Midbrain (tissue), 1 donor: ENCODE results near the gene EPS8L1.
"Not testable (repeated sequence)": the region's sequence is repeated elsewhere in the genome, so short reads cannot be mapped to it uniquely, and the experiment has no call there.

ENCODE experiments used
- DNase-seq: peaks from one replicate; lab custom pipeline; 2025; lab: John Stamatoyannopoulos, UW

Gene EPS8L1

DNA sequence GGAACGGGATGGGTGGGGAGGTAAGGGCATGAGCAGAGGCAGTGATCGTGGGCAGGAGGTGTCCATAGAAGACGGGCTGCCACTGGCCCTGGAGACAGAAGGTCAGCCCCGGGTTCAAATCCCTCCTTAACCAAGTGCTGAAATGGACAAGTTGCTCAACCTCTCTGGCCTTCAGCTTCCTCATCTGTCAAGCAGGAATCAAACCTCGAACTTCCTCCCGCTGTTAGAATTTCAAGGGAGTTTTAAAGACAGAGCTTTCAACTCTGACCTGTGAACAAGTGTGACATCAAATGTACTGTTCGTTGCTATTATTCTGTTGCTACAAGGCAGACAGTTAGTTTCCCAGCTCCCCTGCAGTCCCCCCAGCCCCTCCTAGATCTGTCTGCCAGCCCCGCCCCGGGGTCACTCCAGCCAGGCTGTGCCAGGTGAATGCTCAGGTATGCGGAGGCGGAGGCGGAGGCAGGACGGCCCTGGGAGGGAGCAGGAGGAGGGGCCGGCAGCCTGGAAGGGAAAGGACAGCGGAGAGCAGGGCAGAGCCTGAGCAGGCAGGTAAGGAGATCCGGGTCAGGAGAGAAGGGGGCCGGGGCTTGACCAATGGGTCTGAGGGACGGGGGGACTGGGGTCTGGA, at the start of gene EPS8L1:
EPS8L1 (plus strand) TSS at position 499 of the 628 bp plus-strand sequence. CDS start 576 bp downstream, outside the sequence.
- DNase-seq = no peak

DNA sequence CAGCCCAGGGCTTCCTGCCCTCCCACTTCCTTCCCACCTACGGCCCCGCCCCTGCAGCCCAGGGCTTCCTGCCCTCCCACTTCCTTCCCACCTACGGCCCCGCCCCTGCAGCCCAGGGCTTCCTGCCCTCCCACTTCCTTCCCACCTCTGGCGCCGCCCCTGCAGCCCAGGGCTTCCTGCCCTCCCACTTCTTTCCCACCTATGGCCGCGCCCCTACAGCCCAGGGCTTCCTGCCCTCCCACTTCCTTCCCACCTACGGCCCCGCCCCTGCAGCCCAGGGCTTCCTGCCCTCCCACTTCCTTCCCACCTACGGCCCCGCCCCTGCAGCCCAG, 48.6 kb upstream of the EPS8L1 start:
- not testable (repeated sequence) for DNase-seq

DNA sequence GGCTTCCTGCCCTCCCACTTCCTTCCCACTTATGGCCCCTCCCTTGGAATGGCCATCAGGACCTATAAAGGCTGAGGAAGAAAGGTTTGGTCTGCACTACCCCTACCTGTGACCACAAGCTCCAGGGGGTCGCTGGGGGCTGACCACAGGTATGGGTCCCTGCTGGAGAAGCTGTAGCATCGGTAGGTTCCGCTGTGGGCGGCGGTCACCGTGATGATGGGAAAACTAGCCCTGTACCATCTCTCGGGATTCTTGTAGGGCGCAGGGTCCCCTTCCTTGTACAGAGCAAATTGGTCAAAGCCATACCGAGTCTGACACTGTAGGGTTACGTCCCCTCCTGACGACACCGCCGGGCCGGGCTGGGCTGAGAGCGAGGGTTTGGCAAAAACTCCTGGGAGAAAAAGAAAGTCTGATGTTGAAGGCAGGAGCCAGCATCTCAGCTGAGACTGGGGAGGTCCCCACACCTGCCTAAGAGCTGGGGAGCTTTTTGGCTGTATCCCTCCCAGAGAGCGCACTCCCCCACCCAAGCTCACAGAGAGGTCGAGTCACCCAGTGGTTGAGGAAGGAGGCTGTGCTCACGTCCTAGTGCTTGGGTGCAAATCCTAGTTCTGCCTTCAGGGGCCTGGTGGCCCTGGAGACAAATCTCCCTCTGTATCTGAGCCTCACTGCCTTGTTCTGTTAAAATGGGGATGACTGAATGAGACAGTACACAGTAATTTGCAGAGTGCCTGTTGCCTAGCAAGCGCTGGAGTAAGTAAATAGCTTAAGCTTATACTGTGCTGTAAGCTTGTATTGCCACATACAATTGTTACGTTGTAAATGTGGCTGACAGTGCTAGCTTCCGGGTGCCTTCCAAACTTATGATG, 48.0 kb upstream of the EPS8L1 start:
- no peak for DNase-seq

DNA sequence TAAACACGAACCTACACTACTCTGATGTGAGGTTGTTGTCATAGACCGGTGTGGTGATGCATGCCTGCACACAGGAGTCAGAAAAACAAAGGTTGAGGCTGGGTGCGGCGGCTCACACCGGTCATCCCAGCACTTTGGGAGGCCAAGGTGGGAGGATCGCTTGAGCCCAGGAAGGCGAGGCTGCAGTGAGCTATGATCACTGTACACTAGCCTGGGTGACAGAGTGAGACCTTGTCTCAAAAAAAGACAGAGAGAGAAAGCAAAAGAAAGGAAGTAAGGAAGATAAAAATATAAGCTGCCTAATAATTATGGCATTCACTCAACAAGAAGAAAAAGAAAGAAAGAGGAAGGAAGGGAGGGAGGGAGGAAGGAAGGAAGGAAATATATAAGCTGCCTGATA, 46.9 kb upstream of the EPS8L1 start:
- no peak for DNase-seq

DNA sequence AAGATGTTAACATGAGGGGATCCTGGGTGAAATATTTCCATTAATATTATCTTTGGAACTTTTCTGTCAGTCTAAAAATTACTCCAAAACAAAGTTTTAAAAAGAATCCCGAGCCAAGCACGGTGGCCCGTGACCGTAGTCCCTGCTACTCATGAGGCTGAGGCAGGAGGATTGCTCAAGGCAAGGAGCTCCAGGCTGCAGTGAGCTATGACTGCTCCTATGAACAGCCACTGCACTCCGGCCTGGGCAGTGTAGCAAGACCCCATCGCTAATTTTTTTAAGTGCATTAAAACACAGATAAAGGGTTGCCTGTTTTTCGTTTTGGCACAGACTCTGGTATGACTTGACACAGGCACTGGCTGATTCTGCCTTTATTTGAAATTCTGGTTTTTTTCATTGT, 44.5 kb upstream of the EPS8L1 start:
- no peak for DNase-seq

DNA sequence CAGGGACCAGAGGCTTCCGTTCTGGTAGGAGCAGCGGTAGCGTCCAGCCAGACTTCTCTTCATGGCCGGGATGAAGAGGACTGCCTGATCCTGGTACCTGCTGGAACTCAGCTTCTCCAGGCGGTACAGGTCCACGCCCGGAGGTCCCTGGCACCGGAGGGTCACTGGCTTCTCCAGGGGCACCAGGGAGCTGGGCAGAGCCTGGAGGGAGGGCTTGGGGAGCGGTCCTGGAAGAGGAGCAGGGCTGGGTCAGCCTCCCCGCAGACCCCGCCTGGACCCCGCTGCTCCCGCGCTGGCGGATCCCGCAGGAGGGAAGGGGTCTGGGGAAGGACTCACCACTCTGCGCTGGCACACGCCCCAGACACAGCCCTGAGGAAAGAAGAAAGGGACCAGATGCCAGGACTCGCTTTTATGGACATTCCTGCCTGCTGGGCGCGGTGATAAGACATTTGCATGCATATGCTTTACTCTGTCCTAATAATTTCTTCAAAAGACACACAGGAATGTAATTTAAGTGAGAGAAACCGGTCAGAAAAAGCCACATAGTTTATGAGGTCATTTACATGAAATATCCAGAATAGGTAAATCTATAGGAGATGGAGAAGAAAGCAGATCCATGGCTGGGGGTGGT, 43.4 kb upstream of the EPS8L1 start:
- no peak for DNase-seq

DNA sequence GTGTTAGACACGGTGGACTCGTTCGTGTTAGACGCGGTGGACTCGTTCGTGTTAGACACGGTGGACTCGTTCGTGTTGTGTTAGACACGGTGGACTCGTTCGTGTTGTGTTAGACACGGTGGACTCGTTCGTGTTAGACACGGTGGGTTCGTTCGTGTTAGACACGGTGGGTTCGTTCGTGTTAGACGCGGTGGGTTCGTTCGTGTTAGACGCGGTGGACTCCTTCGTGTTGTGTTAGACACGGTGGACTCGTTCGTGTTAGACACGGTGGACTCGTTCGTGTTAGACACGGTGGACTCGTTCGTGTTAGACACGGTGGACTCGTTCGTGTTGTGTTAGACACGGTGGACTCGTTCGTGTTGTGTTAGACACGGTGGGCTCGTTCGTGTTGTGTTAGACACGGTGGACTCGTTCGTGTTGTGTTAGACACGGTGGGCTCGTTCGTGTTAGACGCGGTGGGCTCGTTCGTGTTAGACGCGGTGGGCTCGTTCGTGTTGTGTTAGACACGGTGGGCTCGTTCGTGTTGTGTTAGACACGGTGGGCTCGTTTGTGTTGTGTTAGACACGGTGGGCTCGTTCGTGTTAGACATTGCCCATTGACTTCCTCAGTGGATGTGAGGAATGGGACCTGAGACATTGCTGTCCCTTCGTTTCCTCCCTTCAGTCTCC, 42.6 kb upstream of the EPS8L1 start:
- not testable (repeated sequence) for DNase-seq

DNA sequence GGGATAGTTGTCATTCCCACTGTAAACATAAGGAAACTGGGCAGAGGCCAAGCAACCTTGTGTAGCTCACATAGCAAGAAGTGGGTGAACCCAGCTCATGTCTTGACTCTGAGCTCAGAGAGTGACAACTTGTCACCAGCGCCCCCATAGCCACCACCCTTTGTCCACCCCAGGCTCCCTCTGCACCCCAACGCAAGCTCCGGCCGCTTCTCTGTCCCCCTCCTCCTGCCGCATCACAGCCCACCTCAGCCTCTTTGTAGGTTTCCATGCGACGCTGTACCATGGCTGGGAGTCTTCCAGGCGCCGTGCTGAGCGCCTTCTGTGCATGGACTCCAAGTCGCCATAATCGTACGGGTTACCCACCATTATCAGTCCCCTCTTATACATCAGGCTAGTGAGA, 40.9 kb upstream of the EPS8L1 start:
- DNase-seq = no peak

DNA sequence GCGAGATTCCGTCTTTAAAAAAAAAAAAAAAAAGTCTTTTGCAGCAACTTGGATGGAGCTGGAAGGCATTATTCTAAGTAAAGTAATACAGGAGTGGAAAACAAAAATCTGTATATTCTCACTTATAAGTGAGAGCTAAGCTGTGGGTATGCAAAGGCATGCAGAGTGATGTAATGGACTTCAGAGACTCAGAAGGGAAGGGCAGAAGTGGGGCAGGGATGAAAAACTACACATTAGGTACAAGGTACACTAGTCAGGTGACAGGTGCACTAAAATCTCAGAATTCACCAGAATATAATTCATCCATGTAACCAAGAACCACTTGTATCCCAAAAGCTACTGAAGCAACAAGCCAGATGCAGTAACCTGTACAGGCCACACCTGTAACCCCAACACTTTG, 39.6 kb upstream of the EPS8L1 start:
- DNase-seq = no peak

DNA sequence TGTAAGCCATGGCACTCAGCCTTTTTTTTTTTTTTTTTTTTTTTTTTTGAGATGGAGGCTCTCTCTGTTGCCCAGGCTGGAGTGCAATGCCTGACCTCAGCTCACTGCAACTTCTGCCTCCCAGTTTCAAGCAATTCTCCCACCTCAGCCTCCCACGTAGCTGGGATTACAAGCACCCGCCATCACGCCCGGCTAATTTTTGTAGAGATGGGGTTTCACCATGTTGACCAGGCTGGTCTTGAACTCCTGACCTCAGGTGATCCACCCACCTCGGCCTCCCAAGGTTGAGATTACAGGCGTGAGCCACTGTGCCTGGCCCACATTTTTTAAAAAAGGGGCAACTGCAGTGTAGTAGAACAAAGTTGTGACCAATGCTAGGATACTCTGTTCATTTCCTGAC, 38.1 kb upstream of the EPS8L1 start:
- not testable (repeated sequence) for DNase-seq

DNA sequence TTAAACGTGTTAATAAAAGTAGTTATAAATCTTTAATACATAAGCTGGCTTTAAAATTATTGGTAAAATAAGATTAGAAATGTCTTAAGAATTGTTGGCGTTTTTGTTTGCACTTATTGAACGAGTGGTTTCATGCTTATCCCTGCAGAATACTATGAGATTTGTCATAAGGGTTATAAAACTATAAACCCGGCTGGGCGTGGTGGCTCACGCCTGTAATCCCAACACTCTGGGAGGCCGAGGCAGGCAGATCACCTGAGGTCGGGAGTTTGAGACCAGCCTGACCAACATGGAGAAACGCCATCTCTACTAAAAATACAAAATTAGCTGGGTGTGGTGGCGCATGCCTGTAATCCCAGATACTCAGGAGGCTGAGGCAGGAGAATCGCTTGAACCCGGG, 35.0 kb upstream of the EPS8L1 start:
- not testable (repeated sequence) for DNase-seq

DNA sequence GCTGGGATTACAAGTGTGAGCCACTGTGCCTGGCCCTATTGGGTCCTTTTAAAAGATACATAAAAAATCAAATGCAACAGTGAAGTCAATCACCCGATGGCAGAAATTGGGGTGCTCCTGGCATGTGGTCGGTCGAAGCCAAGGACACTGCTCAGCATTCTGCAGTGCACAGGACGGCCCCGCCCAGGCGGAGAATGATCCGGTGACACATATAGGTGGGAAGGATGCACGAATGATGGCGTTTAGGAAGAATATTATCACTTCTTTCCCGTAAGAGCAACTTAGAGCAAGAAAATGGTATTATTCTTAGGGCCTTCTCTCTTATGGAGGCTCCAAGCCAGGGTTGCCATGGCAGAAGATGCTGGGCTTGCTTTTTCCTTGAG, 34.4 kb upstream of the EPS8L1 start:
- no peak for DNase-seq

DNA sequence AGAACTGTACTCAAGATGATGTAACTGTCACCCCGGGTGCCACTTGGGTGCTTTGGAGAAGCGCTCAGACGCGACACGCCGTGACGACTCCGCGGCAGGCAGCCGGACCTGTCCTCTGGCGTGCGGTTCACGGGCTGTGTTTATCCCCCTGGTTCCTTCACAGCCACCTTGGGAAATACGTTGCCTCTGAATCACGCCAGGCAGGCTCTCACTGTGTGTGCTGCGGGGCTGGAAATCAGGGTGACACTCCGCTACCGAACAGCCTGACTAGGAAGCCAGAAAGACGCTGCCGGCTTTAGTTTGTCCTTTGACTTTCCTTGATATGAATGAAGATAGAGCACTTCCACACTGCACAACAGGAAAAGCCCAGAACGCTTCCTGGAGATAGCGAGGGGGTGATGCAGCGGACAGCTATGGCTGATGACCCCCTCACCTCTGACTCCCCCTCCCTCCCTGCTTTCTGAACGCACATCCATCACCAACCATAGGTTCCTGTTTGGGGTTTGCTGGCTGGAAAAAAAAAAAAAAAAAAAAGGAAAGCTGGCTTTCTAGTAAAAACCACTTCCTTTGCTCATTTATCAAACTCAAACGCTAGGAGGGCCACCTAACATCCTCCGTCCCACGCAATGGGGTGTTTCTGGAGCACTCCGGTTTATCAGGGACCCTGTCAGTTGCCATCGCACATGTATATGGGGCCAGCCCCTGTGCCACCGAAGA, 33.9 kb upstream of the EPS8L1 start:
- no peak for DNase-seq

DNA sequence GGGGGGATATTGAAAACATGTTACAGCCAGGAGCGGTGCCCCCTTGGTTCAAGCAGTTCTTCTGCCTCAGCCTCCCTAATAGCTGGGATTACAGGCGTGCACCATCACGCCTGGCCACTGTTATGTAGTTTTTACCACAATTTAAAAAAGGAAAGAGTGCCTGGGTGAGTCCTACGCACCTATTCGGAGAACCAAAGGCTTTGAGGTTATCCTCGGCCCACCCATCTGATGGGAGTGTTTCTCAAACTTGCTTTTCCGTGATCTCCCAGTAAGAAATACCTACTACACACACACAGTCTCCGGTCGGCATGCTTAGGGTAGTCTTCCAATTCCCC, 33.4 kb upstream of the EPS8L1 start:
- DNase-seq = no peak

DNA sequence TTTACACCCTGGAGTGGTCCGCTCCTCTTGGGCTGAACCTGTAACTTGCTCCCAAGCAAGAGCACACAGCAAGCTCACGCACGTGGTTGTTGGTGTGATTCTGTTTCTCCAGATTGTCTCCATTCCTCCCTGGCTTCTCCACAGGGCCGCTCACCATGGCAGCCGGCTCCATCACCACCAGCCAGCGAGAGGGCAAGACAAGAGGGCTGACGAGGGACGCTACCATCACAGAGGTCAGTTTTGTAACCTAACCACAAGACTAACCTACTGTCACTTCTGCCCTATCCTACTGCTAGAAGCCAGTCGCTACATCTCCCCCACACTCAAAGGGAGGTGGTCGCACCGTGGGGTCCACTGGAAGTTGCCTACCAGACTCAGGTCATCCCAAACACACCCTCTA, 33.0 kb upstream of the EPS8L1 start:
- no peak for DNase-seq

DNA sequence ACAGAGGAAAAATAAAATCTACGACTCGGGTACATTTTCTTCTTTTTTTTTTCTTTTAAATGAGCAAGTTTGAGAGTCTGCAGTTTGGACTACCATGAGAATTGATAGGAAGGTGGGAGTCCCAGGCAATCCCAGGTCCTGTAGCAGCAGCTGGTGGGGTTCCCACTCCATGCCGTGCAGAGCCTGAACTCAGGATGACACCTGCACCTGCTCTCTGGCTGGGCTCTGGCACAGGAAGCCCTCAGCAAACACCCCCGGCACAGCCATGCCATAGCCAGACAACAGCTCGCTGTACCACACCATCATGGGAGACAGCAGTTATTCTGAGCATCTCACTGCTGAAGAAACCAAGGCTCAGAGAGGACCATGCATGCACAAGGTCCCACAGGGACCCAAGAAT, 31.4 kb upstream of the EPS8L1 start:
- no peak for DNase-seq

DNA sequence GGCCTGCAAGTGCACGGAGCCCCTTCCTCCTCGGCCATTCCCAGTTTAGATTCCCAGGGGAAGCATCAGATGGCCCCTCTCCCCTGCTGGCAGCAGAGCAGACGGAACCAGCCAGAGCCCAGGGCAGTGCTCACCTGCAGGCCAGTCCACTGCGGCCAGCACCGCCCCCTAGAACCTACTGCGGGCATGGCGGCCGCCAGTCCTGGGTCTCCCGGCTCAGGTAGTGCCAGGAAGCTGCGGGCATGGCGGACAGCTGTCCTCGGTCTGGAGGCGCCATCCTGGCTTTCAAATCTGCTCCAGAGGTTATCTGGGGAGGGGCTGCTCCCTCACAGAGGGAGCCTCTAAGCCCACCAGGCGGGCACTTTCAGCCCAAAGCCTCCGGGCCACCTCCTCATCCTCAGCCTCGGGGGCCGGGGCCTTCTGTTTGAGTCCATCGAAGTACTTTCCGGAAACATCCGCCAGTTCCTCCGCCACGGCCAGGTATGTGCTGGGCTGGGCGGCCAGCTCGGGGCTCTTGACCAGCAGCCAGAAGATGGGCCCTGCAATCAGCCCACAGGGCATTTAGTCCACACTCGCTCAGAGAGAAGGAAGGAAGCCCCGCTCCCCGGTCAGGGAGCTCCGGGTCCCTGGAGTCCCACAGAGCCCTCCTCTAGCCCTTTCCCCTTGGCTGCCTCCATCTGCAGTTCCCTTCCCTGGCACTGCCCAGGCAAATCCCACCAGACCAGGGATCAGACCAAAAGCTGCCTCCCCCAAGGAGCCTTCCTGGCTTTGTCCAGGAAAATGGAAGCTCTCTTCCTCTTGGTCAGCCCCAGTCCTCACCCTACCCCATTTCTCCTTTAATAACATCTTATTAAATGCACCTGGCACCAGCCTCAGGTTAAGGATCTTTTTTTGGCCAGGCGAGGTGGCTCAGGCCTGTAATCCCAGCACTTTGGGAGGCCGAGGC, 30.6 kb upstream of the EPS8L1 start:
- no peak for DNase-seq

DNA sequence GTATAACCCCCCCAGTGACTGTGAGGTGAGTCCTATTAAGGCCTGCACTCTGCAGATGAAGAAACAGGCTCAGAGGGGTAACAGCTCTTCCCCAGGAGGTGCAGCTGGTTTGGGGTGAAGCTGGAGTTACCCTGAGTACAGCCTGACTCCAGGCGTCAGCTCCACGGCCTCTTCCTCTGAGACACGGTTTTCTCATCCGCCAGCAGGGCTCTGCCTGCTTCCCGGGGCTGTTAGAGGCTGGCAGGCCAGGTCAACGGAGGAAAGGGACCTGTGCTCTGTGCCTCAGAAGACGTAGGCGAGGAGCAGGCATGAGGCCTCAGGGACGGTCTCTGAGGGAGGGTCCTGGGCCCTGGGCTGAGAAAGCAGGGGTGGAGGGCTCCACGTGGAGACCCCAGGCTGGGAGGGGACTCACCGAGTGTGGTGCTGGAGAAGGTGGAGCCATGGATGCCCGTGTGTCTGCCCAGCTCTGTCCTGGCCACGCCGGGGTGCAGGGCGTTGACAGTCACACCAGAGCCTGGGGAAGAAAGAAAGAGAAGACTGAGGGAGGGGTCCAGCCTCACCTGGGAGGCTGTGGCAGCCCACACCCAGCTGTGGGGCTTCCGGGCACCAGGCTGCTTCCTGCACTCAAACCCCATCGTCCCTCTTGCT, 28.6 kb upstream of the EPS8L1 start:
- no peak for DNase-seq

DNA sequence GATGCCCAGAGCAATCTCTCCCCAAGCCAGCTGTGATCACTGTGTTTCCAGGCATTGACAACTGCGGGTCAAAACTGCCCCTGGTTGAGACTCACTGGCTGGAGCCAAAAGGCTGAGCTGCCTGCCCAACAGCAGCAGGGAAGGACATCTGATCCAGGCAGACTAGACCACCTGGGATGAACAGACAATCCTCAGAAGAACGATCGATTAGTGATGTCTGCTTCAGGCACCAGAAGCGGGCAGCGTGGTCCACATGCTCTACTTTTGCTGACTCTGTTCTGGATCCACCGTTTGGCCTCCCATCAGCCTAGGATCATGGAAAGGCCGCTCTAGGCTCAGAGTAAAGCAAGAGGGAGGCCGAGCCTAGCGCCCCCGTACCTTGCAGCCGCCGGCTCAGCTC, 27.7 kb upstream of the EPS8L1 start:
- no peak for DNase-seq

DNA sequence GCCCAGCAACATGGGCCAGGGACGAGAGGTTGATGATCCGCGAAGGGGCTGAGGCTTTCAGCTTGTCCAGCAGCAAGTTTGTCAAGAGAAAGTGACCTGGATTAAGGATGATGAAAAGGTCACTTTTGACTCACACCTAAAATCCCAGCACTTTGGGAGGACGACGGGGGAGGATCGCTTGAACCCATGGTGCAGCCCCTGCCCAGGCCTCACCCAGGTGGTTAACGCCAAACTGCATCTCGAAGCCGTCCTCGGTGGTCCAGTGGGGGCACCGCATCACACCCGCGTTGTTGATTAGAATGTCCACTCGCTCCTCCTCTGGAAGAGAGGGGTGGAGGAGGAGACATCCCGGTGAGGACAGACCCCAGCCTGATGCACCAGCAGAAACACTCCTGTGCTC, 27.2 kb upstream of the EPS8L1 start:
- no peak for DNase-seq
